HPDE6-E6E7 (cell line): ENCODE data around the gene NPHP1.
"Not testable (repeated sequence)": the region's sequence is repeated elsewhere in the genome, so short reads cannot be mapped to it uniquely, and the experiment has no call there.

Experiments
- DNase-seq: peaks from one replicate; pipeline ENCODE4 v3.0.0; 2011; ENCODE audit warnings: missing footprints; ENCODE audit errors: extremely low spot score

The NPHP1 gene

GRCh38 chr2:110198016-110198415 is 6.8 kb downstream of the NPHP1 start:
- DNase-seq = no peak

GRCh38 chr2:110197452-110197851 is 7.4 kb downstream of the NPHP1 start:
- DNase-seq = no peak

- DNase-seq = not testable (repeated sequence)
Observed at GRCh38 chr2:110190169-110190568, 14.6 kb downstream of the NPHP1 start.

- DNase-seq = no peak
Observed at GRCh38 chr2:110182449-110182848, 22.4 kb downstream of the NPHP1 start.

- no peak for DNase-seq
Observed at GRCh38 chr2:110180036-110180435, 24.8 kb downstream of the NPHP1 start.

GRCh38 chr2:110173523-110173922 is 31.3 kb downstream of the NPHP1 start:
- peak; percentile 26 for DNase-seq

- no peak for DNase-seq
Observed at GRCh38 chr2:110172506-110172905, 32.3 kb downstream of the NPHP1 start.

- no peak for DNase-seq
Observed at GRCh38 chr2:110170102-110170501, 34.7 kb downstream of the NPHP1 start.

GRCh38 chr2:110167326-110168000 is 37.4 kb downstream of the NPHP1 start:
- no peak for DNase-seq

GRCh38 chr2:110166266-110166665 is 38.5 kb downstream of the NPHP1 start:
- DNase-seq = no peak

GRCh38 chr2:110157153-110157793 is 47.5 kb downstream of the NPHP1 start:
- peak; percentile 48 for DNase-seq

- DNase-seq = not testable (repeated sequence)
Observed at GRCh38 chr2:110154828-110155227, 50.0 kb downstream of the NPHP1 start.

GRCh38 chr2:110154188-110154587 is 50.6 kb downstream of the NPHP1 start:
- DNase-seq = not testable (repeated sequence)

GRCh38 chr2:110153416-110153815 is 51.4 kb downstream of the NPHP1 start:
- DNase-seq = no peak

GRCh38 chr2:110152943-110153342 is 51.9 kb downstream of the NPHP1 start:
- no peak for DNase-seq

- DNase-seq = peak; percentile 54
Observed at GRCh38 chr2:110149330-110150220, 55.2 kb downstream of the NPHP1 start.

- DNase-seq = no peak
Observed at GRCh38 chr2:110146945-110147332, 57.9 kb downstream of the NPHP1 start.

- DNase-seq = no peak
Observed at GRCh38 chr2:110146183-110146944, 58.4 kb downstream of the NPHP1 start.

- DNase-seq = no peak
Observed at GRCh38 chr2:110143982-110144381, 60.8 kb downstream of the NPHP1 start.

- no peak for DNase-seq
Observed at GRCh38 chr2:110140401-110140800, 64.4 kb downstream of the NPHP1 start.

- no peak for DNase-seq
Observed at GRCh38 chr2:110134025-110134424, 70.8 kb downstream of the NPHP1 start.

GRCh38 chr2:110131166-110131565 is 73.6 kb downstream of the NPHP1 start:
- no peak for DNase-seq
